Measurements from ENCODE around the gene PCK1. TPM values are rescaled to one million over a fixed set of nuclear protein-coding genes. Genes with fewer than 3 reads are reported as not detected.

PCK1 gene
- total and polyA plus RNA-seq, 2 experiments from 2014 or later = not detected

DNA sequence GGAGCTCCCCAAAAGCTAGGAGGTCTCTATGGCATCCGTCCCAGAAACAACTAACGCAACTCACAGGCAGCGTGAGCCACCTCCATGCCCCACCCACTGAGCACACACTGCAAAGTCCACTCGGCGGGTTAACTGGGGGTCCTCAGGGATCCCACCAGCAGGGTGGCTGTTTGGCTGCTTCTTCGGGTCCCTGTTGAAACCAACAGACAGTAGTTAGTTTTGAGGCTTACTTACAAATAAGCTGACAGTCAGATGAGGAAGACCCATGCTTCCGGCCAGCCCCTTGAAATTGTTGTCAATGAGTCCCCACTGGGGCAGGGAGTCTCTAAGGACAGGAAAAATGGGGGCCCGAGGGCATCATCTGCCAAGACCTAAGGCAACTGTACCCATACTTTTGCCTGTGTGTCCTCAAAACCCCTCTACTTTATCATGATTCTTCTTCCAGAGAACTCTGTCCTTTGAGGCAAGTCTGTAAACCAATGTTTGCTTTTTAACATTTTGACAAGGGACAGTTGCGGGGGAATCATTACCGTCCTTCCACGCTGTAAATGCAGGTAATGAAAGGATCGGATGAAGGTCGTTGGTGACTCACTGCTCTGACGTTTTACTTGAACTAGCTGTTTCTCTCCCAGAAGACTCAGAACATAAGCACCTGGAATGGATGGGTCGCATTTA, 2.2 kb upstream of the PCK1 start:
- Histone ChIP-seq H3K4me2 (no peak overlapping the region), H3K4me1 (ENCODE audit: insufficient read depth) (no peaks in the 10 kb centered on the region), H3K79me2 (replicated peaks; ENCODE audit: insufficient read depth) (no peaks in the 10 kb centered on the region), H3K27me3 (ENCODE audit: insufficient read depth) (no peaks in the 10 kb centered on the region), H3K9me2 (ENCODE audit: insufficient read depth) (0 out of 2 replicates have a peak, but pooled peaks cover 3% of the 10 kb centered on the region), H4K20me1 (replicated peaks; ENCODE audit: insufficient read depth) (no peaks in the 10 kb centered on the region), H2AFZ (no peak overlapping the region), H3K36me3 (ENCODE audit: insufficient read depth) (no peaks in the 10 kb centered on the region), H3K27ac (ENCODE audit: low read depth) (no peak overlapping the region), H3F3A (replicated peaks; ENCODE audit: low read depth) (no peaks in the 10 kb centered on the region), H3K4me3 (no peak overlapping the region)
- DNase-seq (ENCODE audit: low spot score) (no peak), ATAC-seq (no peak)
- Mint-ChIP-seq H3K4me3 (no peak overlapping the region), H3K9me3 (peaks cover 2% of the 10 kb centered on the region; the same call in 1 of the 3 replicates), H3K27me3 (ENCODE audit: insufficient read depth, low read depth, poor library complexity) (peaks cover 3% of the 10 kb centered on the region), H3K27ac (no peak overlapping the region), H3K4me1 (peaks cover 7% of the 10 kb centered on the region), H3K36me3 (ENCODE audit: low read depth) (no peaks in the 10 kb centered on the region)
- TF ChIP-seq STAT1 (IDR thresholded peaks at IDR 0.05; ENCODE audit: unreplicated experiment) (no peak), ZNF114 (CRISPR knock-in tag; IDR thresholded peaks at IDR 0.05) (no peak), ZNF331 (CRISPR knock-in tag; IDR thresholded peaks at IDR 0.05; ENCODE audit: low read depth) (no peak), JUNB (IDR thresholded peaks at IDR 0.05; ENCODE audit: unreplicated experiment) (no peak), CREB1 (CRISPR knock-in tag; IDR thresholded peaks at IDR 0.05; ENCODE audit: low read depth) (no peak)
- TF ChIP-seq, protein P1, sequence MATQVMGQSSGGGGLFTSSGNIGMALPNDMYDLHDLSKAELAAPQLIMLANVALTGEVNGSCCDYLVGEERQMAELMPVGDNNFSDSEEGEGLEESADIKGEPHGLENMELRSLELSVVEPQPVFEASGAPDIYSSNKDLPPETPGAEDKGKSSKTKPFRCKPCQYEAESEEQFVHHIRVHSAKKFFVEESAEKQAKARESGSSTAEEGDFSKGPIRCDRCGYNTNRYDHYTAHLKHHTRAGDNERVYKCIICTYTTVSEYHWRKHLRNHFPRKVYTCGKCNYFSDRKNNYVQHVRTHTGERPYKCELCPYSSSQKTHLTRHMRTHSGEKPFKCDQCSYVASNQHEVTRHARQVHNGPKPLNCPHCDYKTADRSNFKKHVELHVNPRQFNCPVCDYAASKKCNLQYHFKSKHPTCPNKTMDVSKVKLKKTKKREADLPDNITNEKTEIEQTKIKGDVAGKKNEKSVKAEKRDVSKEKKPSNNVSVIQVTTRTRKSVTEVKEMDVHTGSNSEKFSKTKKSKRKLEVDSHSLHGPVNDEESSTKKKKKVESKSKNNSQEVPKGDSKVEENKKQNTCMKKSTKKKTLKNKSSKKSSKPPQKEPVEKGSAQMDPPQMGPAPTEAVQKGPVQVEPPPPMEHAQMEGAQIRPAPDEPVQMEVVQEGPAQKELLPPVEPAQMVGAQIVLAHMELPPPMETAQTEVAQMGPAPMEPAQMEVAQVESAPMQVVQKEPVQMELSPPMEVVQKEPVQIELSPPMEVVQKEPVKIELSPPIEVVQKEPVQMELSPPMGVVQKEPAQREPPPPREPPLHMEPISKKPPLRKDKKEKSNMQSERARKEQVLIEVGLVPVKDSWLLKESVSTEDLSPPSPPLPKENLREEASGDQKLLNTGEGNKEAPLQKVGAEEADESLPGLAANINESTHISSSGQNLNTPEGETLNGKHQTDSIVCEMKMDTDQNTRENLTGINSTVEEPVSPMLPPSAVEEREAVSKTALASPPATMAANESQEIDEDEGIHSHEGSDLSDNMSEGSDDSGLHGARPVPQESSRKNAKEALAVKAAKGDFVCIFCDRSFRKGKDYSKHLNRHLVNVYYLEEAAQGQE (IDR thresholded peaks at IDR 0.05; ENCODE audit: unreplicated experiment) = no peak
- TF ChIP-seq, protein P2, sequence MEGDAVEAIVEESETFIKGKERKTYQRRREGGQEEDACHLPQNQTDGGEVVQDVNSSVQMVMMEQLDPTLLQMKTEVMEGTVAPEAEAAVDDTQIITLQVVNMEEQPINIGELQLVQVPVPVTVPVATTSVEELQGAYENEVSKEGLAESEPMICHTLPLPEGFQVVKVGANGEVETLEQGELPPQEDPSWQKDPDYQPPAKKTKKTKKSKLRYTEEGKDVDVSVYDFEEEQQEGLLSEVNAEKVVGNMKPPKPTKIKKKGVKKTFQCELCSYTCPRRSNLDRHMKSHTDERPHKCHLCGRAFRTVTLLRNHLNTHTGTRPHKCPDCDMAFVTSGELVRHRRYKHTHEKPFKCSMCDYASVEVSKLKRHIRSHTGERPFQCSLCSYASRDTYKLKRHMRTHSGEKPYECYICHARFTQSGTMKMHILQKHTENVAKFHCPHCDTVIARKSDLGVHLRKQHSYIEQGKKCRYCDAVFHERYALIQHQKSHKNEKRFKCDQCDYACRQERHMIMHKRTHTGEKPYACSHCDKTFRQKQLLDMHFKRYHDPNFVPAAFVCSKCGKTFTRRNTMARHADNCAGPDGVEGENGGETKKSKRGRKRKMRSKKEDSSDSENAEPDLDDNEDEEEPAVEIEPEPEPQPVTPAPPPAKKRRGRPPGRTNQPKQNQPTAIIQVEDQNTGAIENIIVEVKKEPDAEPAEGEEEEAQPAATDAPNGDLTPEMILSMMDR (conservative IDR thresholded peaks at IDR 0.05; ENCODE audit: low read depth in 2 of 2) = no peak

DNA sequence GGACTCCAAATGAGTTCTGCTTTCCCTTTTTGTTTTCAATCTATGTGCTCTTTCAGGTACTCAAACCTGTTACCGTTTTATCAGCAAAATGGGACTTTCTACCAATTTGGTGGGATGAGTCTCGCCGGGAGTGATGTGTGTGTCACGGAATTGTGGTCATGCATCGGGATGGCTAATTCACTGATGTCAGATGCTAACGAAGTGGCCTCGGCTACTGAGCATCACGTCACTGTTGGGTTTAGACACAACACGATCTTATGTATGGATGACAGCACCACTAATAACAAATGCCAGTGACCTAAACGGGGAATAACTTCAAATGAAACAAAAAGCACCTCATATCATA, 1.6 kb upstream of the PCK1 start:
- Mint-ChIP-seq H3K4me3 (no peak overlapping the region), H3K27me3 (ENCODE audit: insufficient read depth, low read depth, poor library complexity) (peaks cover 3% of the 10 kb centered on the region), H3K27ac (no peak overlapping the region), H3K36me3 (ENCODE audit: low read depth) (no peaks in the 10 kb centered on the region), H3K9me3 (peaks cover 2% of the 10 kb centered on the region; the same call in 1 of the 3 replicates), H3K4me1 (peaks cover 2% of the 10 kb centered on the region; the same call in 2 of the 3 replicates)
- Histone ChIP-seq H3K4me2 (no peak overlapping the region), H4K20me1 (replicated peaks; ENCODE audit: insufficient read depth) (no peaks in the 10 kb centered on the region), H3K79me2 (replicated peaks; ENCODE audit: insufficient read depth) (no peaks in the 10 kb centered on the region), H2AFZ (no peak overlapping the region), H3K36me3 (ENCODE audit: insufficient read depth) (no peaks in the 10 kb centered on the region), H3K4me1 (ENCODE audit: insufficient read depth) (no peaks in the 10 kb centered on the region), H3K27me3 (ENCODE audit: insufficient read depth) (no peaks in the 10 kb centered on the region), H3F3A (replicated peaks; ENCODE audit: low read depth) (no peaks in the 10 kb centered on the region), H3K27ac (ENCODE audit: low read depth) (no peak overlapping the region), H3K4me3 (no peak overlapping the region), H3K9me2 (ENCODE audit: insufficient read depth) (0 out of 2 replicates have a peak, but pooled peaks cover 6% of the 10 kb centered on the region)
- DNase-seq (ENCODE audit: low spot score) (no peak), ATAC-seq (no peak)
- no peak for TF ChIP-seq ZNF331 (CRISPR knock-in tag; IDR thresholded peaks at IDR 0.05; ENCODE audit: low read depth)
- no peak for TF ChIP-seq STAT1 (IDR thresholded peaks at IDR 0.05; ENCODE audit: unreplicated experiment)
- TF ChIP-seq POLR2AphosphoS5 (IDR thresholded peaks at IDR 0.05; ENCODE audit: low read depth) = no peak
- TF ChIP-seq, protein P1 (IDR thresholded peaks at IDR 0.05; ENCODE audit: unreplicated experiment) = no peak
- TF ChIP-seq, protein P3, sequence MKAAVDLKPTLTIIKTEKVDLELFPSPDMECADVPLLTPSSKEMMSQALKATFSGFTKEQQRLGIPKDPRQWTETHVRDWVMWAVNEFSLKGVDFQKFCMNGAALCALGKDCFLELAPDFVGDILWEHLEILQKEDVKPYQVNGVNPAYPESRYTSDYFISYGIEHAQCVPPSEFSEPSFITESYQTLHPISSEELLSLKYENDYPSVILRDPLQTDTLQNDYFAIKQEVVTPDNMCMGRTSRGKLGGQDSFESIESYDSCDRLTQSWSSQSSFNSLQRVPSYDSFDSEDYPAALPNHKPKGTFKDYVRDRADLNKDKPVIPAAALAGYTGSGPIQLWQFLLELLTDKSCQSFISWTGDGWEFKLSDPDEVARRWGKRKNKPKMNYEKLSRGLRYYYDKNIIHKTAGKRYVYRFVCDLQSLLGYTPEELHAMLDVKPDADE (IDR thresholded peaks at IDR 0.05) = no peak
- no peak for TF ChIP-seq JUNB (IDR thresholded peaks at IDR 0.05; ENCODE audit: unreplicated experiment)
- no peak for TF ChIP-seq CREB1 (CRISPR knock-in tag; IDR thresholded peaks at IDR 0.05; ENCODE audit: low read depth)
- TF ChIP-seq, protein P2 (conservative IDR thresholded peaks at IDR 0.05; ENCODE audit: low read depth in 2 of 2) = no peak
- no peak for TF ChIP-seq EZH2 (IDR thresholded peaks at IDR 0.05; ENCODE audit: low read depth, unreplicated experiment)
